NCI-H345 treated with DMSO at 0.1 percent for 48 hours (cell line): Measurements from ENCODE around the gene USH2A.
A peak's percentile ranks its signal among the peaks of the same experiment; 100 is the strongest.

Experiments
- DNase-seq: peaks from one replicate; lab custom pipeline; 2025; ENCODE audit not compliant: unreplicated experiment; lab: John Stamatoyannopoulos, UW

The USH2A gene, protein sequence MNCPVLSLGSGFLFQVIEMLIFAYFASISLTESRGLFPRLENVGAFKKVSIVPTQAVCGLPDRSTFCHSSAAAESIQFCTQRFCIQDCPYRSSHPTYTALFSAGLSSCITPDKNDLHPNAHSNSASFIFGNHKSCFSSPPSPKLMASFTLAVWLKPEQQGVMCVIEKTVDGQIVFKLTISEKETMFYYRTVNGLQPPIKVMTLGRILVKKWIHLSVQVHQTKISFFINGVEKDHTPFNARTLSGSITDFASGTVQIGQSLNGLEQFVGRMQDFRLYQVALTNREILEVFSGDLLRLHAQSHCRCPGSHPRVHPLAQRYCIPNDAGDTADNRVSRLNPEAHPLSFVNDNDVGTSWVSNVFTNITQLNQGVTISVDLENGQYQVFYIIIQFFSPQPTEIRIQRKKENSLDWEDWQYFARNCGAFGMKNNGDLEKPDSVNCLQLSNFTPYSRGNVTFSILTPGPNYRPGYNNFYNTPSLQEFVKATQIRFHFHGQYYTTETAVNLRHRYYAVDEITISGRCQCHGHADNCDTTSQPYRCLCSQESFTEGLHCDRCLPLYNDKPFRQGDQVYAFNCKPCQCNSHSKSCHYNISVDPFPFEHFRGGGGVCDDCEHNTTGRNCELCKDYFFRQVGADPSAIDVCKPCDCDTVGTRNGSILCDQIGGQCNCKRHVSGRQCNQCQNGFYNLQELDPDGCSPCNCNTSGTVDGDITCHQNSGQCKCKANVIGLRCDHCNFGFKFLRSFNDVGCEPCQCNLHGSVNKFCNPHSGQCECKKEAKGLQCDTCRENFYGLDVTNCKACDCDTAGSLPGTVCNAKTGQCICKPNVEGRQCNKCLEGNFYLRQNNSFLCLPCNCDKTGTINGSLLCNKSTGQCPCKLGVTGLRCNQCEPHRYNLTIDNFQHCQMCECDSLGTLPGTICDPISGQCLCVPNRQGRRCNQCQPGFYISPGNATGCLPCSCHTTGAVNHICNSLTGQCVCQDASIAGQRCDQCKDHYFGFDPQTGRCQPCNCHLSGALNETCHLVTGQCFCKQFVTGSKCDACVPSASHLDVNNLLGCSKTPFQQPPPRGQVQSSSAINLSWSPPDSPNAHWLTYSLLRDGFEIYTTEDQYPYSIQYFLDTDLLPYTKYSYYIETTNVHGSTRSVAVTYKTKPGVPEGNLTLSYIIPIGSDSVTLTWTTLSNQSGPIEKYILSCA (N-terminal part only)

DNA sequence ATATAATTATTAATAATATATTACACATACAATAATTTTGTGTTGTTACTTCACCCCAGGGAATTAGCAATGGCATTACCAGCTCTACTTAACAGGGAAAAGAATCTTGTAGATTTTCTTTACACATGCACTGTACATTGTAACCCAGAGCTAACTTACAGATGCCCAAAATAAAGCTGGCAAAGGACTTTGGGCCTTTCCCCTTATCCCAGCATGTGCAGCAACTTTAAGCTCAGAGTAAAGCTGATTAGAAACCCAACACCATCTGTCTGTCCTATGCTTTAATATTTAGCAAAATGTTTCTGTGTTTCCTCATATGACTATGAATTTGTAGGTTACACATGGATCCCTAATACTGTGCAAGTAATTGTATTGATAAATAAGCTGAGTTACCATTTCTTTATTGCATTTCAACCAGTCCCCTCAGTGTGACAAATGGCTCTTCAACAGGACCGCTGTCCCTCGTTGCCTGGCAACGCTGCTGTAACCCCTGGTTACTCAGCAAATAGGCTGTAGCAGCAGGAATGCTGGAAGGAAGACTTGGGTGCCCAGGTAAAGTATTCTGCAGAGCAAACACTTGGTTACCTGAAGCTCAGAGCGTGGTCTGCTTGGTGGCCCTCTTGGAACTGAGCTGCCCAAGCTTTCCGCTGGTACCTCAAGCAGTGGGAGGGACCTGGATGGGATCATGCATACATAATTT, at the start of gene USH2A:
USH2A (minus strand) TSS at position 628 of the 700 bp plus-strand sequence. CDS start 1,112 bp downstream, outside the sequence.
- DNase-seq = peak; percentile 41

DNA sequence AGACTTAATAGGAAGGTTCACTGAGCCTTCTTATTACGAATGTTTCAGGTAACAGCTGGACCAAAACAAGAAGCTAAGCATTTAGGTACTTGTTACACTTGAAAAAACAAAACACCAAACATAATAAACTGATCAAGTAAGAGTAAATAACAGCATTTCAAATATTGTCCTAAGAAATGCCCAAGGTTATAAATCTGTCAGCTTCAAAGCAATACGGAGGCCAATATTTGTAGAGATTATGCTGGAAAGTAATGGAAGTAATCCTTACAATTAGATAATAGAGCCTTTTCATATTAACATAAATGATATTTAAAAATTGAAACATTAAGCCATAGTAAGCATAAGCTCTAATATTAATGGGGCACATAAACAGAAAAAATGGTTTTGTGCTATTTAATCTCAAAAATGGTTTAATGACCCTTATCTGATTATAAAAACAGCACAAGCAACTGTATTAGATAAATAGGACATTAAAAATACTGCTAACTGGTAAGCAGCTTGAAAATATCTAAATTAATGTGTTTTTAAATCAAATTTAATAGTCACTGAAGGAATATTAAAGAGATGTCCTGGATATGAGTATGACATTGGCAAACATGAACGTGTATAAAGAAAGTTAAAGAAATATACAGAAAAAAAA, 43.0 kb upstream of the USH2A start:
- DNase-seq = no peak

DNA sequence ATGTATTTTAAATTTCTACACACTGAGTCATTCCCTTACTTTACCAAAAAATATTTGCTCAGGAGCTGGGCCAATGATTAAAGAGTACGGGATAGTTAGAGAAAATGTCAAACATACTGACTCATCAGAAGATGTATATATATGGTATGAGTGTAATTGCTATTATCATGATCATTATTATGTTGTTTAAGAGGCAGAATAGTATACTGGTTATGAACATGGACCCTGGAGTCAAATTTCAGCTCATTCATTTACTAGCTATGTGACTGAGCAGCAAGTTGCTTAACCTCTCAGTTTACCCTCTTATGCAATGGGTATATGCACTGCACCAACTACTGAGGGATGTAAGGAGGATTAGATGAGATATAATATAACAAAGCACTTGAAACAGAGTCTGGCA, 41.2 kb upstream of the USH2A start:
- DNase-seq = no peak

DNA sequence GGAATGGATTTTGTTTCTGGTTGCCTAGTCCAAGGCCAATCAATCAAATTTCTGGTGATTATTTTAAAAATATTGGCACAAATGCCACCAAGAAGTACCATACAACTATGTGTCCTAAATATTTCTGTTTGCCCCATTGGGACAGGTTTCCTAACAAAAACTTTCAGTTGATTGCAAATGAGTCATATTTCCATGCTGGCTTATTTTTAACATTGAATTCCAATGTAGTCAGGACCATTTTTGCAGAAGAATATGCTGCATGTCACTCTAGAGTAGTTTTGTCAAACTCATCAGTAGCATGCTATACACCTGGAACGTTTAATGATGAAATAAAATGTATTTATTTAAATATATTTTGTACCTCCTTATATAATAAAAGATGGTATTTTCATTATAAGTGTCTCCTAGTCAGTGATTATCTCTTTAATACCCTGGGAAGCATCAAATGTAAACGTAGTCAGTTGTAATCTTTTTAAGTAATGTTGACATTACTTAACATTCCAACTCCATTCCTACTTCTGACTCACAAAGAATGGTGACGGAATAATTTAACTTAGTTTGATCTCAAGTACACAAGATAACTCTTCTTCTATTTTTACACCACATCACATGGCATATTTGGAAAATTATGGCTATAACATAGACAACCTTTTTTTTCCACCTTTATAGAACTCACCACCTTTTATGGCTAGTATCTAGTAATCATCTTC, 39.0 kb upstream of the USH2A start:
- DNase-seq = no peak

DNA sequence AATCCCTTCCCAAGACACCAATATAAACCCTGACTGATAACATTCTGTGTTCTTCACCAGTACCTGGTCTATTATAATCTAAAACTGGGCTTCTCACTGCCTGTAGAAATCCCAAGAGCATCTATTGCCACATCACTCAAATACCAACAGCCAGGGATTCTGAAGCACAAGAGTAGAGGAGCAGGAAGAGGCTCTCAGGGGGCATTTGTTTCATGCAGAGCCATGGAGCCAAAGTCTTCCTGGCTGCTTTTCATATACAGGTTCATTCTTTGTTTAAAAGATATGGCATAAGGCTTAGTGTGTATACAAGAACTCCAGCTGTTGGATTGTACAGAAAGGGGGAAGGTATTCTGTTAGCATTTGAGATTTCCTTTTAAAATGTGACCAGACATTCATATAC, 38.2 kb upstream of the USH2A start:
- no peak for DNase-seq

DNA sequence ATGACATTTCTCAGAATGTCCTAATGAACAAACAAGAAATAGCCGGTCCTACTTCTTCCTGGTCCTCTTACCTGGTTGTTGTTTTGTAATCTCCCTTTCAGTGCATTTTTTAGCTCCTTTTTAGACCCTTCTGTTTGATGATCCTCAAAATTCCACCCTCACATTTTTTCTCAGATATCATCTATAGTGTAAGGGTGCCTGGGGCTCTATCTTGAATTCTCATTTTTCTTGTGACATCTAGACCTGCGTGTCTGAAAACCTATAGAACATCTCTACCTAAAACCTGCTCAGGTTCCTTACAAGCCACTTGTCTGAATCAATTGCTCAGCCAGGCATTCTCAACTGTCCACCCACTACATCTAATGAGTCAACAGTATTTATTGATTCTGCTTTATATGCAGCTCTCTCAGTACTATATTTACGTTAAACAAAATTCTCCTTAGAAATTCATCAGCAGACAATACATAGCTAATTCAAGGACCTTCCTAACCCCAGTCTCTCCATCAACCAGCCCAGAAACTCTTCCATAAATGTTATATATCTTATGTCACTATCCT, 36.5 kb upstream of the USH2A start:
- DNase-seq = no peak

DNA sequence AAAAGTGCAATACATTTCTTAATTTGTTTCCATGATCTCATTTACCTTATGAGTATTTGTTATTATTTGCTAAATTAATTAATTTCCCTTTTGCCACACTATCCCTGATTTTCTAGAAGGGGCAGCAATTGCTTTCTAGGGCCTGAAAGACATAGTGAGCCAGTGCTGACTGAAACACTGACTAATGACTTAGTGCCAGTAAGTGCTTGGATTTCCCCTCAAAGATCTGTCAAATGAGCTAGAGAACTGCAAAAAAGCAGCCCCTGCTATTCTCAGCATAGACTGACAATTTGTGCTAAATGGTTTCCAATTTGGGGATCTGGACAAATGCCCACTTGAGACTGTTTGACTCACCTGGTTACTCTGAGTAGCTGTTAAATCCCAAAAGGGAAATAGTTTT, 35.6 kb upstream of the USH2A start:
- DNase-seq = no peak

DNA sequence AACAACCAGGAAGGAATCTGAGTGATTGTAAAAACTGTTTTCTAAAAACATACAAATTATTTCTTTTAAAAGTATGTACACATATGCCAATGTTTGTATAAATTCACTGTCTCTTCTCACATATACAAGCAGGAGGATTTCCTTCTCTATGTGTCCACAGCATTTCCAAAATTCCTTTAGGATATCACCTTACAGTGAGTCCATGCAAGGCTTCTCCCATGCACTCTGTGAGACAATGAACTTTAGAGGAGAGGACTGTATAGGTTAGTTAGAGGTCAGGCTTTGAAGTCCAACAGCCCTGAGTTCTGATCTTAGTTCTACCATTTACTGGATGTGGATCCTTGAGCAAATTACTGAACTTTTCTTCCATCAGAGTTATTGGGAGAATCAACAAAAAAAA, 34.1 kb upstream of the USH2A start:
- DNase-seq = no peak

DNA sequence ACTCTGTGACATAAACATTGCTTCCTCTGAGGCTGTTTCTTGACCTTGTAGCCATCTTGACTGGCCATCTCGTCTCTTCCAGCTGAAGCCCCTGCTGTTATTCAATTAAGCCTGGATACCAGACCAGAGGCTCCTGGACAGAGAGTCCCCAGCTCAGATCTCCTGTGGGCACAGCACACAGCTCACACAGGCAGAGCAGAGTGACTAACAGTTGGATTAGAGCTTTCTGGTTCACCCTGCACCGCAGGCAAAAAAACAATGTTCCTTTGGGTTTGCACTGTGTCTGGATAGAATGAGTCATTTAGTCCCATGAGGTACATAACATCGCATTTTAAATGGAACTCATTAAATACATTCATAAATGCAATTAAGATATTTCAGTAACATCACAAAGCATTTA, 33.4 kb upstream of the USH2A start:
- no peak for DNase-seq

DNA sequence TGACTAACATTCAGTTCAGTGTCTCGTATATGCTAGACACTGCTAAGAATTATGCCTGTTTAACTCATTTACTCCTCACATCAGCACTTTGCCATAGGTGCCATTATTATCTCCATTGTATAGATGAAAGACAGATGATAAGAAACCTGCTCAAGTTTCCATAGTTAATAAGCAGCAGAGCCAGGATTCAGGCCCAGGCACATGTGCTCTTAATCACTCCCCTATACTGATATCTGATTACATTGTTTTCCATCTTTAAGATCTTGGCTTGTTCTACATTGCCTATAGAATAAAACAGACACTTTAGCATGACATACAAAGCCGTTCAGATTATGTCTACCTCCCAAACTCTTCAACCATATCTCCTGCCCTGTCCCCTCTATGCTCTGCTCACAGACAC, 30.5 kb upstream of the USH2A start:
- no peak for DNase-seq

DNA sequence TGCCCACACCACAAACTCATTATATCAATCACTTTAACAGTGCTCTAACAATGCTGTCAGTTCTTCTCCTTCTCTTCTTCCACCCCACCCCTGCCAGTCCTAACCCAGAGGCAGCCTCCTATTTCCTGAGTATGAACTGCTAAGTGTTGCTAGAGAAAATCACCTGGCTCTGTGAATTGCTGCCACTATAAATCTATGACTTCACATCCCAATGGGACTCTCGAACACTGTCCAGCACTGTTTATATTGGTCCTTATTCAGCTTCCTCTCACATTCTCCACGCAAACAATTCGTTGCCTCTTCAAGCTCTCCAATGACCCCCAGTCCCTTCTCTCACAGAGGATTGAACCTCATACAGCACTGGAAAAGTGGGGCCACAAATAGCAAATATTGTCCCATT, 27.0 kb upstream of the USH2A start:
- no peak for DNase-seq

DNA sequence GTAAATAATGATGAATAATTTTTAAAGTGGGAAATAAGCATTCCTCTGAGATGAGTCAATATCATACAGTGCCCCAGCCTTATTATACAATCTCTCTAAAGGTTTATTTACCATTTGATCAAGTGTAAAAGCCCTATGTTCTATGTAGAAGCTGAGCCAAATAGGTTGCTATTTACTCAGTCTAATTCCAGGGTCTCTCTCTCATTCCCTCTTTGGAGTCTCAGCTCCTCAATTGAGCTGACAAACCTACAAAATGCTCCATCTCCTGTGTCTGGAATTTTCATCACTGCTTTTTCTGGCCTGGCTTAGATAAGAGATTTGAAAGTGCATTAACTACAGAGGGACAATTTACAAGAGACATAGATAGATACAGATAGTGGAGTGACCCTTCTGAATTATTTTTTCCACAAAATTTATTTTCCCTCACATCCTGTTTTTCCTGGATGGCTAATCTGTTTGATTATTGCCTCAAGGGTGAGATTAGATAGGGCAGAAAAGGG, 24.8 kb upstream of the USH2A start:
- no peak for DNase-seq

DNA sequence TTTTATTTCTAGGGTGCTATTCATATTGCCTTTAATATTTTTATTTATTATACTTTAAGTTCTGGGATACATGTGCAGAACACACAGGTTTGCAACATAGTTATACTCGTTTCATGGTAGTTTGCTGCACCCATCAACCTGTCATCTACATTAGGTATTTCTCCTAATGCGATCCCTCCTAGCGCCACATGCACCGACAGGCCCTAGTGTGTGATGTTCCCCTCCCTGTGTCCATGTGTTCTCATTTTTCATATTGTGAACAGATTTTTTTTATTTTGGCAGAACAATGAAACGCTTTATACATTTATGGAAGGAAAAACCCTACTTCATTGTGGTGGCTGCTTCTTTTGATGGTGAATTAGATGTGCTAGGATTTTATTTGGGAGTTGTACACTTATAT, 14.4 kb upstream of the USH2A start:
- DNase-seq = no peak

DNA sequence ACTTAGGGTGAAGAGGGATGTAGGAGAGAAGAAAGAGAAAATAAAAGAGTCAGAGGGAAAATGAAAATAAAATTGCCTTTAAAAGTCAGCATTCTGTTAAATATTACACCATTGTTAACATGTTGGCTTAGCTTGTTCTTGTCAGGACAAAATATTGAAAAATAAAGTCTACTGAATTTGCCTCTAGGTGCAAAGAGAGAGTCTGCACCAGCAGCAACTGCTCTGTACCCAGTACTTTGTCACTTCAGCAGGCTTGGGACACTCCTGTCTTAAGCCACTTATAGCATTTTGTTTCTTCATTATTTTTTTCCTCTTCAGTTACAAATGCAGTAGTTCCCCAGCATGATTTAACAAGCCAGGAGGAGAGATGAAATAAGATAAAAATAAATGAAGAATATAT, 11.0 kb upstream of the USH2A start:
- no peak for DNase-seq

DNA sequence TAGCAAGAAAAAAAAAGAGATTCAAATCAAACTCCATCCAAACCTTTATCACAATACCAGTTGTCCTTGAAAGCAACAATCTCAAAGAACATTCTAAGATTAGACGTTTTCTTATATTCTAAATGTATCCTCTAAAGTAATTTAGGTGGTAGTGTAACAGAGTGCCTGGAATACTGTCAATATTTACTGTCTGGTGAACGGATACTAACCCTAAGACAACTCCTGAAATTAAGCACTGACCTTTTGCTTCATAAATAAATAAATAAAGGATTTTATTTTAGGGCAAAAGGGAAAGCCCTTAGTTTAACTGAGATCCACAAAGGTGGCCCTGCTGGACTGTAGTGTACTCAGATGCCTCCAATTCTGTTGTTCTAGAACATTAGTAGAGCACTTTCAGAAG, 9.9 kb upstream of the USH2A start:
- no peak for DNase-seq

DNA sequence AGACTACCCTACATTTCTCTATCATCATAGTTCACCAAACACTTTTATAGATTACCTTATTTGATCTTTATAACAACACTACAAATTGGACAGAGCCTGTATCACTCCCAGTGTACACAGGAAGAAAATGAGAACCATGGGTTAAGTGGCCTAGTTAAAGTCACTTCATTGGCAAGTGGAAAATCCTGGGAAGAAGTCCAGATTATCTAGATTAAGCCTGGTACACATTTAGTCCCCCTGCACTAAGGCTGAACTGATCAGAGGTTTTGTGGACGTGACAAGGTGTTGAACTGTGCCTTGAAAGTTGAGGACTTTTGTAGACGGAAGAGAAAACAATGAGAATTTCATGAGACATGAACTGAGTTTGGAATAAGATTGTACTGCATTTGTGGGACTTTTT, 7.5 kb upstream of the USH2A start:
- DNase-seq = no peak

DNA sequence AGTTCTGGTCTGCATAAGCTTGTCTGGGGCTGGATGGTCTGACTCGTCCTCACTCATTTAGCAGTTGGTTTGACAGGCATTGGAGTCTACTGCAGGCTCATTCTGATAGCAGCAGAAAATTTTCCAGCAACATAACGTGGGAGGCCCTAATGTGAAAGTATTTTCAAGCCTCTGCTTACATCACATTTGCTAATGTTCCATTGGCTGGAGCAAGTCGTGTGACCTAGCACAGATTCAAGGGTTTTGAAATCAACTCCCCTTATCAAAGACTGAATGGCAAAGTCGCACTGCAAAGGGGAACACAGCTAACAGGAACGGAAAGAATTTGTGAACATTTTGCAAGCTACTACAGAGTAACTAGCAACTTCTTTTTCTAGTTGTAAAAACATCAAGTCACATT, 2.3 kb upstream of the USH2A start:
- DNase-seq = no peak

DNA sequence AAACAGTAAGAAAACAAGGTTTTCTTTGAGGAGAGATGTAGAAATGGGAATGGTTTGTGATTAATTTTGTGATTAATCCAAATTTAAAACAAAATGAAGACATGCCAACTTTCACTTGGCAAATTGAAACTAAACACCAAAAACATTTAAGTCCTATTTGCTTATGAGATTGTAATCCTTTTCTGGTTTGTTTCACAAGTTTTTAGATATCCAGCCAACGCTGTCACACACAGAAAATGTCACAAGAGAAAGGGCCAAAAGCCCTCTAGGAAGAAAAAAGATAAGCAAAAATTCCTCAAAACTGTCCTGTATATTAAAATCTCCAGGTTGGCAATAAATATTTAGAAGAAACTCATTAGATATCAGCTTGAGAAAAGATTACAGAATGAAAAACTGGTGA, 2.5 kb downstream of the USH2A start:
- no peak for DNase-seq

DNA sequence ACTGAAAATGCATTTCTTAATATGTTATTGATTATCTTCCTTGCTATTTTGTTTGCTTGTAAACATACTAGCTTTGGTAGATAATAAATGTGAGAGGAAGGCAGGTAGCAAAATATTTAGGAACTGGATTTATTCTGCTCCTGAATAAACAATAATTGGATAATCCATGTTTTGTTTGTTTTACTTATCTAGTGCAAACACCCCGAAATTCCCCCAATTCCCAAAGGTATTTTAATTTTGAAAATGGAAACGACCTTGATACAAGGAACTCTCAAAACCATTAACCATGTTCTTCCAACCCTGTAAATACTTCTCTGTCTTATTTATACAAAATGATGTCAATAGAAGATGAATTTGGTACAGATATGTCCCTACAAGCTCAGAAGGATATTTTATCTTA, 3.0 kb downstream of the USH2A start:
- no peak for DNase-seq
